ENCODE data around the gene RAB20.
"Not testable (repeated sequence)": the region's sequence is repeated elsewhere in the genome, so short reads cannot be mapped to it uniquely, and the experiment has no call there.

Gene RAB20

GRCh38 chr13:110492679-110493593 lies 68.6 kb downstream of the RAB20 start:
- TF ChIP-seq, protein P1, sequence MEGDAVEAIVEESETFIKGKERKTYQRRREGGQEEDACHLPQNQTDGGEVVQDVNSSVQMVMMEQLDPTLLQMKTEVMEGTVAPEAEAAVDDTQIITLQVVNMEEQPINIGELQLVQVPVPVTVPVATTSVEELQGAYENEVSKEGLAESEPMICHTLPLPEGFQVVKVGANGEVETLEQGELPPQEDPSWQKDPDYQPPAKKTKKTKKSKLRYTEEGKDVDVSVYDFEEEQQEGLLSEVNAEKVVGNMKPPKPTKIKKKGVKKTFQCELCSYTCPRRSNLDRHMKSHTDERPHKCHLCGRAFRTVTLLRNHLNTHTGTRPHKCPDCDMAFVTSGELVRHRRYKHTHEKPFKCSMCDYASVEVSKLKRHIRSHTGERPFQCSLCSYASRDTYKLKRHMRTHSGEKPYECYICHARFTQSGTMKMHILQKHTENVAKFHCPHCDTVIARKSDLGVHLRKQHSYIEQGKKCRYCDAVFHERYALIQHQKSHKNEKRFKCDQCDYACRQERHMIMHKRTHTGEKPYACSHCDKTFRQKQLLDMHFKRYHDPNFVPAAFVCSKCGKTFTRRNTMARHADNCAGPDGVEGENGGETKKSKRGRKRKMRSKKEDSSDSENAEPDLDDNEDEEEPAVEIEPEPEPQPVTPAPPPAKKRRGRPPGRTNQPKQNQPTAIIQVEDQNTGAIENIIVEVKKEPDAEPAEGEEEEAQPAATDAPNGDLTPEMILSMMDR (IDR thresholded peaks at IDR 0.05; ENCODE audit: insufficient read depth, low read length) = no peak
- TF ChIP-seq POLR2AphosphoS5 (IDR thresholded peaks at IDR 0.05; ENCODE audit: low read depth) = no peak
- no peak for TF ChIP-seq SPI1 (IDR thresholded peaks at IDR 0.05; ENCODE audit: borderline replicate concordance, low read depth)
- TF ChIP-seq, protein P2, sequence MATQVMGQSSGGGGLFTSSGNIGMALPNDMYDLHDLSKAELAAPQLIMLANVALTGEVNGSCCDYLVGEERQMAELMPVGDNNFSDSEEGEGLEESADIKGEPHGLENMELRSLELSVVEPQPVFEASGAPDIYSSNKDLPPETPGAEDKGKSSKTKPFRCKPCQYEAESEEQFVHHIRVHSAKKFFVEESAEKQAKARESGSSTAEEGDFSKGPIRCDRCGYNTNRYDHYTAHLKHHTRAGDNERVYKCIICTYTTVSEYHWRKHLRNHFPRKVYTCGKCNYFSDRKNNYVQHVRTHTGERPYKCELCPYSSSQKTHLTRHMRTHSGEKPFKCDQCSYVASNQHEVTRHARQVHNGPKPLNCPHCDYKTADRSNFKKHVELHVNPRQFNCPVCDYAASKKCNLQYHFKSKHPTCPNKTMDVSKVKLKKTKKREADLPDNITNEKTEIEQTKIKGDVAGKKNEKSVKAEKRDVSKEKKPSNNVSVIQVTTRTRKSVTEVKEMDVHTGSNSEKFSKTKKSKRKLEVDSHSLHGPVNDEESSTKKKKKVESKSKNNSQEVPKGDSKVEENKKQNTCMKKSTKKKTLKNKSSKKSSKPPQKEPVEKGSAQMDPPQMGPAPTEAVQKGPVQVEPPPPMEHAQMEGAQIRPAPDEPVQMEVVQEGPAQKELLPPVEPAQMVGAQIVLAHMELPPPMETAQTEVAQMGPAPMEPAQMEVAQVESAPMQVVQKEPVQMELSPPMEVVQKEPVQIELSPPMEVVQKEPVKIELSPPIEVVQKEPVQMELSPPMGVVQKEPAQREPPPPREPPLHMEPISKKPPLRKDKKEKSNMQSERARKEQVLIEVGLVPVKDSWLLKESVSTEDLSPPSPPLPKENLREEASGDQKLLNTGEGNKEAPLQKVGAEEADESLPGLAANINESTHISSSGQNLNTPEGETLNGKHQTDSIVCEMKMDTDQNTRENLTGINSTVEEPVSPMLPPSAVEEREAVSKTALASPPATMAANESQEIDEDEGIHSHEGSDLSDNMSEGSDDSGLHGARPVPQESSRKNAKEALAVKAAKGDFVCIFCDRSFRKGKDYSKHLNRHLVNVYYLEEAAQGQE (IDR thresholded peaks at IDR 0.05; ENCODE audit: insufficient replicate concordance, low read depth) = no peak
- TF ChIP-seq GABPA (IDR thresholded peaks at IDR 0.05; ENCODE audit: low read depth) = no peak
- no peaks in the 10 kb centered on the region for H3K27me3 ChIP-seq (ENCODE audit: insufficient read depth, poor library complexity, severe bottlenecking)
- H3K27ac ChIP-seq (replicated peaks) = no peak overlapping the region
- DNase-seq (ENCODE audit: low read depth in 1 of 2, low spot score in 1 of 2) = no peak
- no peak overlapping the region for H3K4me3 ChIP-seq (replicated peaks; ENCODE audit: insufficient read depth, low read length)

- Histone ChIP-seq H3K4me3 (replicated peaks; ENCODE audit: insufficient read depth, low read length) (no peak overlapping the region), H3K27me3 (ENCODE audit: insufficient read depth, poor library complexity, severe bottlenecking) (no peaks in the 10 kb centered on the region), H3K27ac (replicated peaks) (no peak overlapping the region)
- DNase-seq (ENCODE audit: low read depth in 1 of 2, low spot score in 1 of 2) = no peak
- TF ChIP-seq, protein P2 (IDR thresholded peaks at IDR 0.05; ENCODE audit: insufficient replicate concordance, low read depth) = no peak
- TF ChIP-seq, protein P1 (IDR thresholded peaks at IDR 0.05; ENCODE audit: insufficient read depth, low read length) = no peak
- TF ChIP-seq POLR2AphosphoS5 (IDR thresholded peaks at IDR 0.05; ENCODE audit: low read depth) (no peak), SPI1 (IDR thresholded peaks at IDR 0.05; ENCODE audit: borderline replicate concordance, low read depth) (no peak), GABPA (IDR thresholded peaks at IDR 0.05; ENCODE audit: low read depth) (no peak)
Observed at GRCh38 chr13:110491869-110492678, 69.4 kb downstream of the RAB20 start.

GRCh38 chr13:110490009-110490770 lies 71.3 kb downstream of the RAB20 start:
- DNase-seq (ENCODE audit: low read depth in 1 of 2, low spot score in 1 of 2) = no peak
- TF ChIP-seq, protein P1 (IDR thresholded peaks at IDR 0.05; ENCODE audit: insufficient read depth, low read length) = no peak
- TF ChIP-seq GABPA (IDR thresholded peaks at IDR 0.05; ENCODE audit: low read depth) = no peak
- no peak for TF ChIP-seq SPI1 (IDR thresholded peaks at IDR 0.05; ENCODE audit: borderline replicate concordance, low read depth)
- no peak for TF ChIP-seq POLR2AphosphoS5 (IDR thresholded peaks at IDR 0.05; ENCODE audit: low read depth)
- TF ChIP-seq, protein P2 (IDR thresholded peaks at IDR 0.05; ENCODE audit: insufficient replicate concordance, low read depth) = no peak
- Histone ChIP-seq H3K4me3 (replicated peaks; ENCODE audit: insufficient read depth, low read length) (no peak overlapping the region), H3K27me3 (ENCODE audit: insufficient read depth, poor library complexity, severe bottlenecking) (no peaks in the 10 kb centered on the region), H3K27ac (replicated peaks) (no peak overlapping the region)

GRCh38 chr13:110486880-110487279 lies 74.6 kb downstream of the RAB20 start:
- not testable (repeated sequence) for H3K4me3 ChIP-seq (replicated peaks; ENCODE audit: insufficient read depth, low read length); H3K27ac ChIP-seq (replicated peaks); H3K27me3 ChIP-seq (ENCODE audit: insufficient read depth, poor library complexity, severe bottlenecking); DNase-seq (ENCODE audit: low read depth in 1 of 2, low spot score in 1 of 2)
